RWPE2 (cell line): ENCODE data around the gene ITPRID1.

ENCODE experiments used
- ATAC-seq: fragments of 200-7000 bp; cut with Tn5 transposase; 3 replicates; pipeline ENCODE4 v1.9.1; 2021; ENCODE audit warnings: low read depth
- DNase-seq: peaks from one replicate; pipeline ENCODE4 v3.0.0-alpha.2; 2020; ENCODE audit warnings: low spot score
- H3K27ac ChIP-seq: fragments of 450-650 bp; 2 replicates; pipeline ENCODE4 v1.5.1; 2017; ENCODE audit warnings: mild to moderate bottlenecking; ENCODE audit not compliant: poor library complexity, severe bottlenecking
- H3K27me3 ChIP-seq: fragments of 250-450 bp; sonication (Bioruptor Pico); 2 replicates; pipeline ENCODE4 v1.5.1; 2021; ENCODE audit warnings: mild to moderate bottlenecking, moderate library complexity; ENCODE audit not compliant: insufficient read depth, poor library complexity, severe bottlenecking
- H3K36me3 ChIP-seq: fragments of 250-450 bp; sonication (Bioruptor Pico); 2 replicates; pipeline ENCODE4 v1.5.1; 2020; ENCODE audit warnings: low read depth, mild to moderate bottlenecking, moderate library complexity
- H3K4me1 ChIP-seq: fragments of 250-450 bp; sonication (Bioruptor Pico); 2 replicates; pipeline ENCODE4 v1.5.1; 2021; ENCODE audit warnings: mild to moderate bottlenecking, moderate library complexity; ENCODE audit not compliant: insufficient read depth, poor library complexity, severe bottlenecking
- H3K4me3 ChIP-seq: fragments of 250-450 bp; sonication (Bioruptor Pico); 2 replicates; pipeline ENCODE4 v1.5.1; 2021; ENCODE audit warnings: mild to moderate bottlenecking, moderate library complexity; ENCODE audit not compliant: severe bottlenecking
- H3K9me3 ChIP-seq: fragments of 250-450 bp; sonication (Bioruptor Pico); 2 replicates; pipeline ENCODE4 v1.5.1; 2021; ENCODE audit warnings: mild to moderate bottlenecking, moderate library complexity; ENCODE audit not compliant: severe bottlenecking
- CTCF ChIP-seq: fragments of 450-650 bp; IDR thresholded peaks from one replicate; pipeline ENCODE4 v1.5.1; 2017; ENCODE audit warnings: mild to moderate bottlenecking, moderate library complexity; ENCODE audit not compliant: poor library complexity, severe bottlenecking

The ITPRID1 gene

GRCh38 chr7:31563951-31564350 lies 50.1 kb downstream of the ITPRID1 start:
- Histone ChIP-seq H3K27ac (no peak overlapping the region), H3K4me1 (no peaks in the 10 kb centered on the region), H3K27me3 (no peaks in the 10 kb centered on the region), H3K9me3 (no peaks in the 10 kb centered on the region), H3K4me3 (no peak overlapping the region), H3K36me3 (no peaks in the 10 kb centered on the region)
- TF ChIP-seq CTCF = no peak
- DNase-seq (no peak), ATAC-seq (no peak)

- no peak overlapping the region for H3K4me3 ChIP-seq
- TF ChIP-seq CTCF = no peak
- H3K36me3 ChIP-seq = no peaks in the 10 kb centered on the region
- H3K4me1 ChIP-seq = no peaks in the 10 kb centered on the region
- no peaks in the 10 kb centered on the region for H3K27me3 ChIP-seq
- no peak for ATAC-seq
- H3K27ac ChIP-seq = no peak overlapping the region
- no peaks in the 10 kb centered on the region for H3K9me3 ChIP-seq
- no peak for DNase-seq
Observed at GRCh38 chr7:31564661-31565060, 50.8 kb downstream of the ITPRID1 start.

GRCh38 chr7:31569528-31569927 lies 55.6 kb downstream of the ITPRID1 start:
- no peaks in the 10 kb centered on the region for H3K27me3 ChIP-seq

DNA sequence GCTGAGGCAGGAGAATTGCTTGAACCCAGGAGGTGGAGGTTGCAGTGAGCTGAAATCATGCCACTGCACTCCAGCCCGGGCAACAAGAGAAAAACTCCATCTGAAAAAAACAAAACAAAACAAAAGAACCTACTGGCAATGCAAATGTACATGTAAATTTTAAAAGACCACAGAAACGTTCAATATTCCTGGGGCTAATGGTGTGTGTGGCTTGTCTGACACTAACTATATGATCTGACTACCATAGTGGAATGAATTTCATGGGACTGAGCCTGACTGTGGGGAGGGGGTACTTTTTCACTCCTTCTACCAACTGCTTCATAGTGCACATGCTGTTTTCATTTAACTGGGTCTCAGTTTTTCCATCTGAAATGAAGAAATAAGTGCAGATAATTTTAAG lies 69.6 kb downstream of the ITPRID1 start:
- DNase-seq (no peak), ATAC-seq (no peak)
- no peaks in the 10 kb centered on the region for H3K4me1 ChIP-seq
- H3K9me3 ChIP-seq = no peaks in the 10 kb centered on the region
- no peaks in the 10 kb centered on the region for H3K36me3 ChIP-seq
- H3K4me3 ChIP-seq = no peak overlapping the region
- TF ChIP-seq CTCF = no peak
- peaks cover 7% of the 10 kb centered on the region for H3K27me3 ChIP-seq
- H3K27ac ChIP-seq = no peak overlapping the region

More at GRCh38 chr7:31569528-31569927, 55.6 kb downstream of the ITPRID1 start:
- DNase-seq = no peak
- Histone ChIP-seq H3K4me1 (no peaks in the 10 kb centered on the region), H3K4me3 (no peak overlapping the region), H3K9me3 (no peaks in the 10 kb centered on the region), H3K27ac (no peak overlapping the region), H3K36me3 (no peaks in the 10 kb centered on the region)
- no peak for TF ChIP-seq CTCF
- no peak for ATAC-seq

GRCh38 chr7:31583942-31584341 lies 70.1 kb downstream of the ITPRID1 start:
- no peaks in the 10 kb centered on the region for H3K9me3 ChIP-seq
- ATAC-seq (no peak), DNase-seq (no peak)
- H3K4me1 ChIP-seq = no peaks in the 10 kb centered on the region
- no peaks in the 10 kb centered on the region for H3K36me3 ChIP-seq
- TF ChIP-seq CTCF = no peak
- peaks cover 7% of the 10 kb centered on the region for H3K27me3 ChIP-seq
- no peak overlapping the region for H3K27ac ChIP-seq
- H3K4me3 ChIP-seq = no peak overlapping the region
